H1 (cell line): ENCODE data around the gene SERPINA12. TPM values are rescaled to one million over a fixed set of nuclear protein-coding genes. Genes with fewer than 3 reads are reported as not detected.

ENCODE experiments used
- CTCF ChIA-PET: fragments of 300-600 bp; sonication (Branson Sonifier 250); formaldehyde crosslinking; loops from one replicate; lab custom pipeline; 2021; ENCODE audit not compliant: partially characterized antibody; lab: Charles Lee
- POLR2A ChIA-PET: fragments of 300-600 bp; sonication (Branson Sonifier 250); formaldehyde crosslinking; loops from one replicate; lab custom pipeline; 2021; ENCODE audit warnings: inconsistent platforms; ENCODE audit not compliant: partially characterized antibody; lab: Charles Lee
- DNase-seq, 2 experiments: peaks; one replicate each; pipeline versions ENCODE4 v3.0.0 to v3.0.0-alpha.2; 2010 to 2022; ENCODE audit warnings: low spot score in 2 of 2, low read depth in 1 of 2, mixed read lengths in 1 of 2
- FAIRE-seq: peaks from 2 replicates; lab custom pipeline; 2011; peaks lifted over from hg19 to GRCh38; lab: Jason Lieb, UNC
- H2AFZ ChIP-seq: 2 replicates; pipeline ENCODE4 v1.8.1; 2012; ENCODE audit warnings: low read length, inconsistent platforms
- H2AK5ac ChIP-seq: 2 replicates; pipeline ENCODE4 v1.6.1; 2013; ENCODE audit warnings: low read depth, low read length
- H2BK120ac ChIP-seq: replicated peaks from 2 replicates; pipeline ENCODE3; 2013; ENCODE audit warnings: low read depth, low read length, inconsistent platforms
- H2BK12ac ChIP-seq: 2 replicates; pipeline ENCODE4 v1.6.1; 2013; ENCODE audit warnings: low read depth, low read length
- H2BK15ac ChIP-seq: 2 replicates; pipeline ENCODE4 v1.6.1; 2013; ENCODE audit warnings: low read length
- H2BK20ac ChIP-seq: 2 replicates; pipeline ENCODE4 v1.6.1; 2013; ENCODE audit warnings: low read length
- H2BK5ac ChIP-seq: 2 replicates; pipeline ENCODE4 v1.6.1; 2013; ENCODE audit warnings: low read depth, low read length
- H3K14ac ChIP-seq: 2 replicates; pipeline ENCODE4 v1.6.1; 2013; ENCODE audit warnings: inconsistent platforms; ENCODE audit not compliant: insufficient read length
- H3K18ac ChIP-seq: 2 replicates; pipeline ENCODE4 v1.6.1; 2013; ENCODE audit warnings: low read length; ENCODE audit errors: extremely low read depth
- H3K23ac ChIP-seq: 2 replicates; pipeline ENCODE4 v1.6.1; 2013; ENCODE audit warnings: inconsistent platforms; ENCODE audit not compliant: insufficient read length
- H3K23me2 ChIP-seq: 2 replicates; pipeline ENCODE4 v1.6.1; 2013; ENCODE audit warnings: low read depth, low read length
- H3K27ac ChIP-seq: 2 replicates; pipeline ENCODE4 v1.6.1; 2011; ENCODE audit warnings: low read depth, low read length, inconsistent platforms
- H3K27me3 ChIP-seq, 4 experiments: replicated peaks in 1 of 4; 1 replicate in 1 of 4; 2 replicates in 3 of 4; pipeline versions ENCODE4 v1.6.1 to v1.8.1; 2011 to 2013; ENCODE audit warnings: low read length in 3 of 4, mild to moderate bottlenecking in 3 of 4, inconsistent platforms in 2 of 4, mixed read lengths in 2 of 4, moderate library complexity in 1 of 4; ENCODE audit not compliant: control insufficient read depth in 3 of 4, insufficient read depth in 3 of 4; ENCODE audit errors: extremely low read depth in 1 of 4
- H3K36me3 ChIP-seq, 4 experiments: 2 replicates each; pipeline versions ENCODE4 v1.6.1 to v1.8.1; 2011 to 2013; ENCODE audit warnings: mild to moderate bottlenecking in 4 of 4, low read length in 3 of 4, moderate library complexity in 2 of 4, control low read depth in 1 of 4, inconsistent platforms in 1 of 4; ENCODE audit not compliant: insufficient read depth in 4 of 4, control insufficient read depth in 2 of 4
- H3K4ac ChIP-seq: replicated peaks from 2 replicates; pipeline ENCODE3; 2013; ENCODE audit warnings: low read length, low read depth, mixed read lengths, inconsistent platforms; ENCODE audit not compliant: insufficient read length
- H3K4me1 ChIP-seq, 4 experiments: replicated peaks in 1 of 4; 1 replicate in 1 of 4; 2 replicates in 3 of 4; pipeline versions ENCODE4 v1.6.1 to v1.8.1; 2011 to 2013; ENCODE audit warnings: low read length in 3 of 4, inconsistent platforms in 2 of 4, mixed read lengths in 1 of 4; ENCODE audit not compliant: insufficient read depth in 4 of 4, control insufficient read depth in 3 of 4
- H3K4me2 ChIP-seq, 2 experiments: 2 replicates each; pipeline versions ENCODE4 v1.6.1 to v1.8.1; 2011 to 2013; ENCODE audit warnings: low read depth in 2 of 2, low read length in 2 of 2, control low read depth in 1 of 2, inconsistent platforms in 1 of 2, mild to moderate bottlenecking in 1 of 2; ENCODE audit not compliant: insufficient read depth in 1 of 2
- H3K4me3 ChIP-seq, 4 experiments: fragments of 200-600, 300-600 bp in 1 of 4; sonication (generic), shearing (Covaris generic), sonication (Bioruptor Twin) in 1 of 4; 2 replicates each; pipeline versions ENCODE4 v1.5.1 to v1.8.1; 2011 to 2016; ENCODE audit warnings: low read length in 4 of 4, low read depth in 3 of 4, control low read depth in 2 of 4, inconsistent platforms in 2 of 4, mild to moderate bottlenecking in 2 of 4, mixed read lengths in 1 of 4, moderate library complexity in 1 of 4; ENCODE audit not compliant: insufficient read depth in 2 of 4; ENCODE audit errors: extremely low read depth in 1 of 4
- H3K56ac ChIP-seq: replicated peaks from 2 replicates; pipeline ENCODE3; 2013; ENCODE audit warnings: low read depth, mild to moderate bottlenecking, mixed read lengths, low read length, inconsistent platforms; ENCODE audit not compliant: insufficient read length
- H3K79me1 ChIP-seq: 2 replicates; pipeline ENCODE4 v1.6.1; 2013; ENCODE audit warnings: low read depth, low read length, control low read depth
- H3K79me2 ChIP-seq, 2 experiments: 2 replicates each; pipeline versions ENCODE4 v1.6.1 to v1.8.1; 2012 to 2013; ENCODE audit warnings: low read length in 2 of 2, mild to moderate bottlenecking in 2 of 2, inconsistent platforms in 1 of 2; ENCODE audit not compliant: insufficient read depth in 2 of 2, control insufficient read depth in 1 of 2
- H3K9ac ChIP-seq, 4 experiments: replicated peaks in 1 of 4; 1 replicate in 1 of 4; 2 replicates in 3 of 4; pipeline versions ENCODE4 v1.6.1 to v1.8.1; 2011 to 2013; ENCODE audit warnings: low read depth in 3 of 4, low read length in 3 of 4, control low read depth in 2 of 4, mild to moderate bottlenecking in 2 of 4, moderate library complexity in 2 of 4, inconsistent platforms in 1 of 4; ENCODE audit errors: extremely low read depth in 1 of 4
- H3K9me3 ChIP-seq, 2 experiments: 2 replicates each; pipeline versions ENCODE4 v1.6.1 to v1.8.1; 2012 to 2013; ENCODE audit warnings: mild to moderate bottlenecking in 2 of 2, moderate library complexity in 2 of 2, control low read depth in 1 of 2, inconsistent platforms in 1 of 2, low read depth in 1 of 2, low read length in 1 of 2, mixed read lengths in 1 of 2; ENCODE audit not compliant: insufficient read depth in 2 of 2
- H4K20me1 ChIP-seq, 2 experiments: replicated peaks in 1 of 2; 2 replicates each; pipeline versions ENCODE3 to v1.8.1; 2011 to 2013; ENCODE audit warnings: inconsistent platforms in 2 of 2, low read length in 2 of 2, mild to moderate bottlenecking in 1 of 2; ENCODE audit not compliant: insufficient read depth in 2 of 2, control insufficient read depth in 1 of 2
- H4K5ac ChIP-seq: 2 replicates; pipeline ENCODE4 v1.6.1; 2013; ENCODE audit warnings: low read length, low read depth, mixed read lengths, inconsistent platforms; ENCODE audit not compliant: insufficient read length
- H4K8ac ChIP-seq: 2 replicates; pipeline ENCODE4 v1.8.0; 2013; ENCODE audit warnings: mild to moderate bottlenecking, moderate library complexity, low read length, inconsistent platforms; ENCODE audit not compliant: insufficient read depth; ENCODE audit errors: extremely low read depth
- H4K91ac ChIP-seq: replicated peaks from 2 replicates; pipeline ENCODE3; 2013; ENCODE audit warnings: low read length, mixed read lengths, inconsistent platforms; ENCODE audit not compliant: insufficient read length
- SP1 ChIP-seq: IDR thresholded peaks from 2 replicates; pipeline ENCODE4 v1.6.1; 2011; ENCODE audit warnings: low read depth, low read length
- SP2 ChIP-seq: IDR thresholded peaks from 2 replicates; pipeline ENCODE4 v1.6.1; 2012; ENCODE audit warnings: mild to moderate bottlenecking, low read length, inconsistent platforms
- WGBS, 2 experiments: shearing (Covaris generic) in 1 of 2; methylation state at CpG; one replicate each; pipeline versions ENCODE4 v1.1.6 to v1.1.7; 2013 to 2015; ENCODE audit warnings: low lambda C conversion rate in 2 of 2, mixed read lengths in 2 of 2, inconsistent platforms in 1 of 2, low coverage in 1 of 2, missing lambda C conversion rate in 1 of 2; ENCODE audit not compliant: insufficient replicate concordance in 2 of 2, insufficient coverage in 1 of 2, insufficient read length in 1 of 2; ENCODE audit errors: extremely low coverage in 1 of 2, missing lambda C conversion rate in 1 of 2; 5-methylcytosine and 5-hydroxymethylcytosine counted together
- polyA plus RNA-seq, 7 experiments: library from polyadenylated mRNA; depleted of rRNA in 3 of 7; stranded (reverse) in 5 of 7; unstranded in 2 of 7; fragments of >200 nt in 5 of 7; fragments of 200-250 nt in 2 of 7; gene quantifications; 1 replicate in 5 of 7; 2 replicates in 1 of 7; 4 replicates in 1 of 7; pipeline versions ENCODE4 v1.2.1 to v1.2.3, GENCODE V29; 2011 to 2013; ENCODE audit warnings: missing spikeins in 2 of 7, mixed read lengths in 2 of 7
- total RNA-seq: library from RNA; stranded (reverse); fragmentation: NEBNext Ultra II Directional; extraction: Animal tissue kit (Norgen Biotek cat#: 25700); gene quantifications from 2 replicates; pipeline ENCODE4 v1.2.1, GENCODE V29; 2021
- TF ChIP-seq, protein P1 (sequence below): IDR thresholded peaks from 2 replicates; pipeline ENCODE4 v1.6.1; 2011; ENCODE audit warnings: low read length, improper control_type of control experiment
- TF ChIP-seq, protein P2 (sequence below): IDR thresholded peaks from 2 replicates; pipeline ENCODE4 v1.6.1; 2012; ENCODE audit warnings: low read length, inconsistent platforms
- TF ChIP-seq, protein P3 (sequence below): IDR thresholded peaks from 2 replicates; pipeline ENCODE4 v1.6.1; 2012; ENCODE audit warnings: inconsistent platforms

Gene SERPINA12
- total and polyA plus RNA-seq, 2 of the 8 experiments (the other 6 are each of a cell fraction or from before 2014, with no cell fraction given) = not detected

DNA sequence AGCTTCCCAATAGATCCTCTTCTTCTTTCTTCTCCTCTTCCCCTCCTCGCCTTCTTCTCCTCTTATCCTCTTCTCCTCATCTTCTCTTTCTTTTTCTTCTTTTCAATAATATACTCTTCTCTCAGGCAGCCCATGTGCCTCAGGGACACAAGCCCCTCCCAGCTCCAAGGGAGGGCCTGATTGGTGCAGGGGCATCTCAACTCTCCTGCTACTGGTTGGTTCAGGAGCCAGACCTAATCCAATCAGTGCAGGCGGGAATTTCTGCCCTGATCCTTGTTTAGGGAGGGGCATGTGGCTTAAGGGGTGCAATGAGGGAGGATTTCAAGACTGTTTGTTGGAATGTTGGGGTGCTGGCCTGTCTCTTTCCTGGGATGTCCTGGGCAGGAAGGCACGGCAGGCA is 9.0 kb downstream of the SERPINA12 start:
- Histone ChIP-seq H3K18ac (no peak overlapping the region), H3K4me1 (no peaks in the 10 kb centered on the region), H4K20me1 (no peaks in the 10 kb centered on the region), H3K36me3 (no peaks in the 10 kb centered on the region), H3K14ac (no peak overlapping the region), H3K27ac (no peak overlapping the region), H3K27me3 (no peaks in the 10 kb centered on the region; a peak in 1 of 7 replicates), H3K9ac (no peak overlapping the region), H2BK15ac (no peak overlapping the region), H3K9me3 (no peaks in the 10 kb centered on the region), H2BK12ac (no peak overlapping the region), H2AFZ (no peak overlapping the region), H3K56ac (no peak overlapping the region), H2AK5ac (no peak overlapping the region), H3K4me2 (no peak overlapping the region), H4K5ac (no peak overlapping the region), H2BK5ac (no peak overlapping the region), H3K23me2 (no peaks in the 10 kb centered on the region), H4K8ac (peak overlapping the region; percentile 69; the same call in 1 of the 2 replicates), H2BK120ac (no peak overlapping the region), H4K91ac (no peak overlapping the region), H3K4ac (no peak overlapping the region)
- no peak for DNase-seq
- CTCF ChIA-PET = interaction anchor here (1.1 to 3.9 kb wide), 3 partner anchors 14 to 77 kb away, joined by 3 to 20 read pairs (median 4); no protein-coding TSS in a partner anchor
- no peak for FAIRE-seq
- TF ChIP-seq, protein P1, sequence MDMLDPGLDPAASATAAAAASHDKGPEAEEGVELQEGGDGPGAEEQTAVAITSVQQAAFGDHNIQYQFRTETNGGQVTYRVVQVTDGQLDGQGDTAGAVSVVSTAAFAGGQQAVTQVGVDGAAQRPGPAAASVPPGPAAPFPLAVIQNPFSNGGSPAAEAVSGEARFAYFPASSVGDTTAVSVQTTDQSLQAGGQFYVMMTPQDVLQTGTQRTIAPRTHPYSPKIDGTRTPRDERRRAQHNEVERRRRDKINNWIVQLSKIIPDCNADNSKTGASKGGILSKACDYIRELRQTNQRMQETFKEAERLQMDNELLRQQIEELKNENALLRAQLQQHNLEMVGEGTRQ = no peak
- TF ChIP-seq SP2 = no peak
- TF ChIP-seq, protein P2, sequence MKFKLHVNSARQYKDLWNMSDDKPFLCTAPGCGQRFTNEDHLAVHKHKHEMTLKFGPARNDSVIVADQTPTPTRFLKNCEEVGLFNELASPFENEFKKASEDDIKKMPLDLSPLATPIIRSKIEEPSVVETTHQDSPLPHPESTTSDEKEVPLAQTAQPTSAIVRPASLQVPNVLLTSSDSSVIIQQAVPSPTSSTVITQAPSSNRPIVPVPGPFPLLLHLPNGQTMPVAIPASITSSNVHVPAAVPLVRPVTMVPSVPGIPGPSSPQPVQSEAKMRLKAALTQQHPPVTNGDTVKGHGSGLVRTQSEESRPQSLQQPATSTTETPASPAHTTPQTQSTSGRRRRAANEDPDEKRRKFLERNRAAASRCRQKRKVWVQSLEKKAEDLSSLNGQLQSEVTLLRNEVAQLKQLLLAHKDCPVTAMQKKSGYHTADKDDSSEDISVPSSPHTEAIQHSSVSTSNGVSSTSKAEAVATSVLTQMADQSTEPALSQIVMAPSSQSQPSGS = no peak
- TF ChIP-seq, protein P3, sequence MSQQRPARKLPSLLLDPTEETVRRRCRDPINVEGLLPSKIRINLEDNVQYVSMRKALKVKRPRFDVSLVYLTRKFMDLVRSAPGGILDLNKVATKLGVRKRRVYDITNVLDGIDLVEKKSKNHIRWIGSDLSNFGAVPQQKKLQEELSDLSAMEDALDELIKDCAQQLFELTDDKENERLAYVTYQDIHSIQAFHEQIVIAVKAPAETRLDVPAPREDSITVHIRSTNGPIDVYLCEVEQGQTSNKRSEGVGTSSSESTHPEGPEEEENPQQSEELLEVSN = peak; percentile 25; the same call in 1 of the 2 replicates
- TF ChIP-seq SP1 = no peak
- TF ChIP-seq, all 59 proteins: peak for 1
- Histone ChIP-seq H3K23ac (no peak overlapping the region), H3K79me2 (no peaks in the 10 kb centered on the region), H3K79me1 (no peaks in the 10 kb centered on the region), H3K4me3 (no peak overlapping the region), H2BK20ac (no peak overlapping the region)
- 78 to 100% methylated on average over 1 to 3 of the region's 3 CpGs for WGBS, 2 experiments
- POLR2A ChIA-PET = interaction anchor here (0.6 kb wide), 1 partner anchor 23 kb away, joined by 3 read pairs; no protein-coding TSS in a partner anchor
